Measurements from ENCODE around the gene VPS52.

Gene VPS52

DNA sequence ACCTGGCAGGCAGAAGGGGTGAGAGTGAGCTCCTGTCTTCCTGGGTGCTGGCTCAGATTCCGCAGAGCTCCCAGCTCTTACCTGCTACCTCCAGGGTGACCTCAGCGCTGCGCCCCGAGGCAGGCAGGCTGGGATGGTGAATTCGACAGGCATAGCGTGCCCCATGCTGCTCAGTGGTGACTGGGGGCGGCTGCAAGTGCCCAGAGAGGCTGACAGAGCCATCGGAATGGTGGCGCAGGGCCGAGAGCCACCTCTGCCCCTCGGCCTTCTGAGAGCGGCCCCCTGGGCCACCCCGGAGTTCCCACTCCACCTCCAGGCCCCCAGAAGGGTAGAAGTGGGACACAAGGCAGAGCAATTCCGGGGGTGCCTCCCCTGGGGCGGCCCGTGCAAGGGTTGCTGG lies 32.5 kb upstream of the VPS52 start:
- no peak overlapping the region for H3K4me3 ChIP-seq (ENCODE audit: low read length)
- TF ChIP-seq, protein P1, sequence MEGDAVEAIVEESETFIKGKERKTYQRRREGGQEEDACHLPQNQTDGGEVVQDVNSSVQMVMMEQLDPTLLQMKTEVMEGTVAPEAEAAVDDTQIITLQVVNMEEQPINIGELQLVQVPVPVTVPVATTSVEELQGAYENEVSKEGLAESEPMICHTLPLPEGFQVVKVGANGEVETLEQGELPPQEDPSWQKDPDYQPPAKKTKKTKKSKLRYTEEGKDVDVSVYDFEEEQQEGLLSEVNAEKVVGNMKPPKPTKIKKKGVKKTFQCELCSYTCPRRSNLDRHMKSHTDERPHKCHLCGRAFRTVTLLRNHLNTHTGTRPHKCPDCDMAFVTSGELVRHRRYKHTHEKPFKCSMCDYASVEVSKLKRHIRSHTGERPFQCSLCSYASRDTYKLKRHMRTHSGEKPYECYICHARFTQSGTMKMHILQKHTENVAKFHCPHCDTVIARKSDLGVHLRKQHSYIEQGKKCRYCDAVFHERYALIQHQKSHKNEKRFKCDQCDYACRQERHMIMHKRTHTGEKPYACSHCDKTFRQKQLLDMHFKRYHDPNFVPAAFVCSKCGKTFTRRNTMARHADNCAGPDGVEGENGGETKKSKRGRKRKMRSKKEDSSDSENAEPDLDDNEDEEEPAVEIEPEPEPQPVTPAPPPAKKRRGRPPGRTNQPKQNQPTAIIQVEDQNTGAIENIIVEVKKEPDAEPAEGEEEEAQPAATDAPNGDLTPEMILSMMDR (IDR thresholded peaks at IDR 0.05; ENCODE audit: insufficient read depth, low read depth, low read length, missing control alignments), result no peak
- DNase-seq (ENCODE audit: low read depth), result no peak

DNA sequence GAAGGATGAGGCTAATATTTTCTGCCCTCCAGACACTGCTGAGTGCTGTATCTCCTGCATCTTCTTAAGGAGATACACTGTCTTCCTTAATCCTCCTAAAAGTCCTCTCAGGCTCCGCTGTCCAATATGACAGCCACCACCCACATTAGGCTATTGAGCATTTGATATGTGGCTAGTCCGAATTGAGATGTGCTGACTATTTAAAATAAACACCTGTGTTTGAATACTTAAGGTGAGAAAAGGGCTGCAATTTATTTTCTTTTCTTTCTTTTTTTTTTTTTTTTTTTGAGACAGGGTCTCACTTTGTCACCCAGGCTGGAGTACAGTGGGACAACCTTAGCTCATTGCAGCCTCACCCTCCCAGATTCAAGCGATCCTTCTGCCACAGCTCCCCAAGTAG lies 30.2 kb upstream of the VPS52 start:
- DNase-seq (ENCODE audit: low read depth), result no peak
- H3K4me3 ChIP-seq (ENCODE audit: low read length), result no peak overlapping the region
- TF ChIP-seq, protein P1 (IDR thresholded peaks at IDR 0.05; ENCODE audit: insufficient read depth, low read depth, low read length, missing control alignments), result no peak

DNA sequence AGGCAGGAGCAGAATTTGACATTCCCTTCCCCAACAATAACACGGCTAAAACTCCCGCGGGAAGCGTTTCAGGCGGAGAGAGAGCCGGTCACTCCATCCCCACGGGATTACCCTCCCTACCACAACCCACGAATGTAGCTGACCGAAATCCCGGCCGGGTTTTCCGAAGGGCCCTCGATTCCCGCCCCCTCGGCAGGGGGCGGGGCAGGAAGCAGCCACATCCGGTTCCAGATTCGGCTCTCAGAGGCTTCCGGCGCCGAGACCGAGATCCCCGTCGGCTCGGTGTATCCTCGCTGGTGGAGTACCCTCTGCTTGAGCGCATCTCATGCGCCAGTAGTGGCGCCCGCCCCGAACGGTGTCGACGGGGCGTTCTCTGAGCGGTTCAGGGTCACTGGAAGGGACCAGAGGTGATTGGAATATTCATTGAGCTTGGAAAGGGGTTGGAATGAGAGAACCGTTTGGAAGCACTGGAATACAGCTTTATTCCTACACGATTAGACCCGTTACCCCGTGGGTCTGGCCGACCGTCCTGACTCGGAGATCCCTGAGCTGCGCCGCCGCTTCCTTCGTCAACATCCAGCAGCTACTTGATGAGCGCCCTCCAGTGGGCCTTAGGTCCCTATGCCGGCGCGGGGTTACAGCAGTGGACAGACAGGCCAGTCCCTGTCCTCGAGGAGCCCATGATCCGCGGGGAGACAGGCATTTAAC lies 27.7 kb upstream of the VPS52 start:
- peak; percentile 92 for DNase-seq (ENCODE audit: low read depth)
- TF ChIP-seq, protein P1 (IDR thresholded peaks at IDR 0.05; ENCODE audit: insufficient read depth, low read depth, low read length, missing control alignments), result peak; percentile 75
- peak overlapping the region; percentile 98 for H3K4me3 ChIP-seq (ENCODE audit: low read length)

DNA sequence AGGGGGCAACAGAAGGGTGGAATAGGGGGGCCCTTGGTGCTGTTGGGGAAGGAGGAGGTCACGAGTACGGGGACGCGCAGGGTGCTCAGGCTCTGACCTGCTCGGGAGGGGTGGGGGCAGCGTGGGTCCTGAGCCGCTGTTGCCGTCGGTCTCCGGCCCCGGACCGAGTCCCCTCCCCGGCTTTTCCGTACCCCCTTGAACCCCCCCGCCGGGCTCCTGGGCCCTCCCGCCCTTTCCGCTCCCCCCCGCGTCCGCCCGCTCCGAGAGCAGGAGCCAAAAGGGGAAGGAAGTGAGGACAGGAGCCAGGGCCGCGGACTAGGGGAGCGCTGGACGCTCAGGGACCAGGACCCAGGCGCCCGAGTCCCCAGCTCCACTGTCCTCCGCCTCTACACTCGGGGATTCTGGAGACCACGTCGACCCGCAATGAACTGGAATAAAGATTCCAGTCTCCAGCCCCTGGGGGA lies 27.1 kb upstream of the VPS52 start, which contains the start of gene RGL2:
TSS of gene RGL2 (minus strand) at position 170 of the 464 bp plus-strand sequence. CDS start 332 bp downstream, outside the sequence.
- peak; percentile 55 for DNase-seq (ENCODE audit: low read depth)
- TF ChIP-seq, protein P1 (IDR thresholded peaks at IDR 0.05; ENCODE audit: insufficient read depth, low read depth, low read length, missing control alignments), result no peak
- peak within 1 kb of the TSS; percentile 98 for H3K4me3 ChIP-seq (ENCODE audit: low read length)

DNA sequence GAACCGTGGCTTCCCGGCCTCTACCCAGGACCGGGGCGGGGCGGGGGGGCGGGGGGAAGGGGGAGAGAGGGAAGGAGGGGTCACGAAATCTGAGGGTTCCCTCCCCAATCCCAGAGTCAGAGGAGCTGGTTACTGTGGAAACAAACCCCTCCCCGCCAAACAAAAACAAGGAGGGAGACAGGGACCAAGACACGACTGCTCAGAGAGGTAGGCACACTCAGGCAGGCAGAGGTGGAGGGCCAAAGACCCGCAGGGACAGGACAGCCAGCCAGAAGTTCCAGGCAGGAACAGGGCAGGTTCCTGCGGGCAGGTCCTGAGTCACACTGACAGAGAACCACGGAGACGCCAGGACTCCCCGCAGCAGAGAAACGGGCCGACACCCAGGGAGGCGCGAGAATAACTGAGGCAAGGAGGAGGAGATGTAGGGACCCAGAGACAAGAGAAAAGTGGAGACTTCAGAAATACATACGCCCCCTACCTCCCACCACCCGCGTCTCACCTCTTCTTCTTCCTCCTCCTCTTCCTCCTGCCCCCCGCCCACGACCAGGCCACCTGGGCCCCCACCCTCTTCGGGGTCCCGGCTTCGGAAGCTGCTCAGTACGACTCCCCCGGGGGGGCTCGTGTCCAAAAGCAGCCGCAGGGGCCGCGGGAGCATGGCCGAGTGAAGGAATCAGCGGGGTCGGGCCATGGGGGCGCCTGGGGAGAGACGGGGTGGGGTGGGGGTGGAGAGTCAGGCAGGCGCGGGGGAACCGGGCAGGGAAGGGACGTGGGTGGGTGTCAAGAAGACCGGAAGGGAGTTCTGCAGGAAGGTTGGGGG lies 26.5 kb upstream of the VPS52 start:
- TF ChIP-seq, protein P1 (IDR thresholded peaks at IDR 0.05; ENCODE audit: insufficient read depth, low read depth, low read length, missing control alignments), result no peak
- DNase-seq (ENCODE audit: low read depth), result peak; percentile 94
- H3K4me3 ChIP-seq (ENCODE audit: low read length), result peak overlapping the region; percentile 98

DNA sequence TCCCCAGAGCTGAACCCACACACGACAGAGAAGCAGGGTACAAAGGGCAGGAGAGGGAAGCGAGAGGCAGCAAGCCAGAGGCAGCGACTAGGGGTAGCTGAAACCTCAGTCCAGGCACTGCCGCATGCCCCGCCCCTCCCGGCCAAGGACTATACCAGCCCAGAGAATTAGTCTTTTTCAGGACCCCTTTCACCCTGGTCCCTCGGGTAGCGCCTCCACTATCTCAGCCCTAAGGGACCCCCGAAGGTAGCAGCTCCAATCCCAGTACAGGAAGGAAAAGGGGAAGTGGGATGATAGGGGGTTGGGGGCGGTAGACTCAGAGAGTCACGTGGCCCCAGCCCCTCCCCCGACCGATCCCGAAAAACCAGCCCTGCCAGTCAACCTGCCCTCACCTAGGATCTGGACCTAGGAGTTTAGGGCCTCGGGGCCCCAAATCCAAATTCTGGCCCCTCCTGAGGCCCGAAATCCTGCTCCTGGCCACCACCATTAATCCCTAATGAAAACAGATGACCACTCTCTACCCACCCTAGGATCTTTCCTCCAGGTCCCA lies 25.8 kb upstream of the VPS52 start:
- peak; percentile 83 for DNase-seq (ENCODE audit: low read depth)
- TF ChIP-seq, protein P1 (IDR thresholded peaks at IDR 0.05; ENCODE audit: insufficient read depth, low read depth, low read length, missing control alignments), result no peak
- peak overlapping the region; percentile 98 for H3K4me3 ChIP-seq (ENCODE audit: low read length)

All from epithelial cell of esophagus (primary cell).